ENCODE data around the gene PRRX2. TPM values are rescaled to one million over a fixed set of nuclear protein-coding genes. Genes with fewer than 3 reads are reported as not detected.
"Not testable (repeated sequence)": the region's sequence is repeated elsewhere in the genome, so short reads cannot be mapped to it uniquely, and the experiment has no call there.

Gene PRRX2
- total and polyA plus RNA-seq, 4 donors: 0.52 to 14.8 (median 3.2) TPM

DNA sequence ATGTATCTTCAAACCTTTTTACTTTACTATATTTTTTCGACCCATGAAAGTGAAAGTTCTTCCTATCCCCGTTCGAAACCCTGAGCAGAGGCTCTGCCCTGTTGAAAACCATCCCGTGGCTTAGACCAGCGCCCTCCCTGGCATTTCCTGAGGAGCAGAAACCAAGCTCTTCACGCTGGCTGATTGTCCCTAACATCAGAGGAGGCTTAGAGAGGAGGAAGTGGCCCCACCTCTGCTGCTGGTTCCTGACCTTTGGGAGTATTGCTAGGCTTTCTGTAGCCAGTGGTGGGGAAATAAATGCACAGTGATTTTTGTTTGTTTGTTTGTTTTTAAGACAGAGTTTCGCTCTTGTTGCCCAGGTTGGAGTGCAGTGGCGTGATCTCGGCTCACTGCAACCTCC, 91.6 kb downstream of the PRRX2 start:
- no peaks in the 10 kb centered on the region for H3K9me3 ChIP-seq (ENCODE audit: control insufficient read depth, insufficient read depth, low read length)
- peaks cover 8% of the 10 kb centered on the region for H3K27me3 ChIP-seq (ENCODE audit: control insufficient read depth, insufficient read depth, low read length)
- no peak overlapping the region for H3K4me3 ChIP-seq (ENCODE audit: low read depth, low read length)
- no peaks in the 10 kb centered on the region for H3K36me3 ChIP-seq (ENCODE audit: control insufficient read depth, insufficient read depth, low read length)
- DNase-seq (ENCODE audit: low read depth in 4 of 6, low spot score in 6 of 6): no peak
- peaks cover 13% of the 10 kb centered on the region for H3K4me1 ChIP-seq (ENCODE audit: control insufficient read depth, insufficient read depth, low read length)
- H3K27ac ChIP-seq (ENCODE audit: low read depth, low read length): no peak overlapping the region
- WGBS (ENCODE audit: insufficient coverage): 83% methylated on average over 7 of the region's 9 CpGs

DNA sequence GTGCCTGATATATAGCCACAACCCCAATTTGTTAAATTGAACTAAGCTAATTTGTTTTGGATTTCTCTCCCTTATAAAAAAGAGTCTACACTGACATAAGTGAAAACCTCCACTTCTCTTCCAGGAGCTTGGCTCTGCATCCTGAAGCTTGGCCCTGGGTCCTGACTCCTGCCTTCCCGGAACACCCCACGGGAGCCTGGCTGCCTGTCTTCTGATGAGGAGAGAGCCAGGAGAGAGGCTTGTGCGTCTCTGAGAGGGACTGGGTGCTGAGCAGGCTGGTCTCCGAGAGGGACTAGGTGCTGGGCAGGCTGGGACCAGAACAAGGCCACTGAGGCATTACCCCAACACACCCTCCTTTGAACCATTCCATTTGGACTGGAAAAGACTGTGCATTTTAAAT, 93.9 kb downstream of the PRRX2 start:
- 75% methylated on average over 2 of the region's 4 CpGs for WGBS (ENCODE audit: insufficient coverage)
- H3K4me1 ChIP-seq (ENCODE audit: control insufficient read depth, insufficient read depth, low read length): no peaks in the 10 kb centered on the region

DNA sequence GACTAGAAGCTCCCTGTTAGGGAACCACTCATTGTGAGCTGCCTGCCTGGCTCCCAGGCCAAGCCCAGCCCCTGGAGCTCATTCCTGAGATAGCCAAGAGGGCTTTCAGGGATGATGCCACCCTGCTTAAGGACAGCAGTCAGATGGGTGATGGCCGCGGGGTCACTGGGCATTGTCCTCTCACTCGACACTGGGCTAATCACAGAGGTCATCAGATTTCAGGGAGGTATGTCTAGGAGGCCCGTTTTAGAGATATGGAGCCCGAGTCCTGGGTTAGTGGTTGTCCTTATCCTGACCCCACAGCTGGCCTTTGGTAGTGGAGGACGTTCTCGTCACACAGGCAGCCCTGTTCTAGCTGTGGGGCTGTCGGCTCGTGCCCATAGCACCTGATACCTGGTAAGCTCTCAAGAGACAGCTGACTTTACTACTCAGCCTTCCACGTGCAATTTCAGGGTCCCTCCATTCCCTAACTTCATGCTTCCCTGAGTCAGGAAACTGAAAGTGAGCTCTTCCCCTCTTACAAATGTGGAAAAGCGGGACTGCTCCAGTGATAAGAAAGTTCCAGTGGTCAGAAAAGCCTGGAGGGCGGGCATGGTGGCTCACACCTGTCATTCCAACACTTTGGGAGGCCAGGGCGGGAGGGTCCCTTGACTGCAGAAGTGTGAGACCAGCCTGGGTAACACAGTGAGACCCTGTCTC, 94.5 kb downstream of the PRRX2 start:
- H3K27me3 ChIP-seq (ENCODE audit: control insufficient read depth, insufficient read depth, low read length): no peaks in the 10 kb centered on the region
- WGBS (ENCODE audit: insufficient coverage): 80% methylated on average over 7 of the region's 13 CpGs
- H3K27ac ChIP-seq (ENCODE audit: low read depth, low read length): no peak overlapping the region
- H3K36me3 ChIP-seq (ENCODE audit: control insufficient read depth, insufficient read depth, low read length): no peaks in the 10 kb centered on the region
- no peak overlapping the region for H3K4me3 ChIP-seq (ENCODE audit: low read depth, low read length)
- no peaks in the 10 kb centered on the region for H3K9me3 ChIP-seq (ENCODE audit: control insufficient read depth, insufficient read depth, low read length)
- no peaks in the 10 kb centered on the region for H3K4me1 ChIP-seq (ENCODE audit: control insufficient read depth, insufficient read depth, low read length)
- no peak for DNase-seq (ENCODE audit: low read depth in 4 of 6, low spot score in 6 of 6)

More for the DNA sequence above, 93.9 kb downstream of the PRRX2 start:
- no peak for DNase-seq (ENCODE audit: low read depth in 4 of 6, low spot score in 6 of 6)
- H3K4me3 ChIP-seq (ENCODE audit: low read depth, low read length): no peak overlapping the region
- H3K36me3 ChIP-seq (ENCODE audit: control insufficient read depth, insufficient read depth, low read length): no peaks in the 10 kb centered on the region
- H3K27me3 ChIP-seq (ENCODE audit: control insufficient read depth, insufficient read depth, low read length): no peaks in the 10 kb centered on the region
- H3K27ac ChIP-seq (ENCODE audit: low read depth, low read length): no peak overlapping the region
- H3K9me3 ChIP-seq (ENCODE audit: control insufficient read depth, insufficient read depth, low read length): no peaks in the 10 kb centered on the region

DNA sequence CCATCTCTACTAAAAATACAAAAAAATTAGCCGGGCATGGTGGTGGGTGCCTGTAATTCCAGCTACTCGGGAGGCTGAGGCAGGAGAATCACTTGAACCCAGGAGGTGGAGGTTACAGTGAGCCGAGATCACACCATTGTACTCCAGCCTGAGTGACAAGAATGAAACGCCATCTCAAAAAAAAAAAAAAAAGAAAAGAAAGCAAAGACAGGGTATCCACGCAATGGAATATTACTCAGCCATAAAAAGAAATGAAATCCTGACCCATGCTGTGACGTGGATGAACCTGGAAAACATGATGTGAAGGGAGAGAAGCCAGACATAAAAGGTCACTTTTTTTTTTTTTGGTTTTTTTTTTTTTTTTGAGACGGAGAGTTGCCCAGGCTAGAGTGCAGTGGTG, 95.3 kb downstream of the PRRX2 start:
- H3K36me3 ChIP-seq (ENCODE audit: control insufficient read depth, insufficient read depth, low read length); H3K27ac ChIP-seq (ENCODE audit: low read depth, low read length); H3K4me3 ChIP-seq (ENCODE audit: low read depth, low read length); DNase-seq (ENCODE audit: low read depth in 4 of 6, low spot score in 6 of 6); H3K27me3 ChIP-seq (ENCODE audit: control insufficient read depth, insufficient read depth, low read length); H3K9me3 ChIP-seq (ENCODE audit: control insufficient read depth, insufficient read depth, low read length); H3K4me1 ChIP-seq (ENCODE audit: control insufficient read depth, insufficient read depth, low read length): not testable (repeated sequence)
- 100% methylated on average over 1 of the region's 7 CpGs for WGBS (ENCODE audit: insufficient coverage)

DNA sequence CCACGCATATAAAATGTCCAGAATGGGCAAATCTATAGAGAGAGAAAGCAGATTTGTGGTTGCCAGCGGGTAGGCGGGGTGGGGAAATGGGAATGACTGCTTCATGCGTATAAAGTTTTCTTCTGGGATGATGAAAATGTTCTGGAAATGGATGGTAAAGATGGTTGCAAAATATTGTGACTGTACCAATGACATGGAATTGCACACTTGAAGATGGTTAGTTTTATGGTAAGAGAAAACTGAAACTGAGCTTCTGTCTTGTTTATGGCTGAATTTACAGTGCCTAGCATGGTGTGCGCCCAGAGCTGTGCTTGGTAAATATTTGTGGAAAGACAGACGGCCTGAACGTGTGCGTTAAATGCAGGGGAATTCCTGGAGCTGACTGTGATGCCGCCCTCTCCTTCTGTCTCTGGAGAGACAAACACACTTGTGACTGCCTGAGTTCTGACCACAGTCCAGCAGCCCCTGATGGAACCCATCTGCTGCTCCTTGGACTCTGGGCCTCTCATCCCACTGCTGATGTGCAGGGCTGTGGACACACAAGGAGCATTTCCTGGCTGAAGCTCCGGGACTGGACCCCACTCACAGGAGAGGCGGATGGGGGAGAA, 96.0 kb downstream of the PRRX2 start:
- WGBS (ENCODE audit: insufficient coverage): 83% methylated on average over 9 of the region's 11 CpGs
- H3K27ac ChIP-seq (ENCODE audit: low read depth, low read length): peak overlapping the region; percentile 19

DNA sequence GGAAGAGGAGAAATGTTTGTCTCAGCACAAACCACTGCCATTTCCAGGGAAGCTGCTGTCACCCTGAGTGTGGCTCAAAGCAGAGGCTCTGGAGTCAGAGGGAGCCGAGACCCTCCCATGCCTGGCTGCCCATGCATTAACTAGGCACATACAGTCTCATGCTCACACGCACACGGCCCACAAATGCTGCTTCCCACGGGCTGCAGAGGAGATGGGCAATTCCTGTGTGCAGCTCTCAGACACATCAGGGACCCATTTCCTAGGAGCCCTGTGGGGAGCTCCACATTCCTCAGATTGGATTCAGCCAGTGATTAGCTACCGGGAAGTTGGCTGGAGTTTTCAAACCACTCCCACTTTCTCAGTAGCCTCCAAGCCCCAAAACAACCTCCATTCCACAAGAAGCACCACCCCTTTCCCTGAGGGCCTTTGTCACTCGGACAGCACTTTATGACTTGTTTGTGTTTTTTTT, 96.5 kb downstream of the PRRX2 start:
- Histone ChIP-seq H3K9me3 (ENCODE audit: control insufficient read depth, insufficient read depth, low read length) (no peaks in the 10 kb centered on the region), H3K4me3 (ENCODE audit: low read depth, low read length) (no peak overlapping the region), H3K27me3 (ENCODE audit: control insufficient read depth, insufficient read depth, low read length) (no peaks in the 10 kb centered on the region), H3K27ac (ENCODE audit: low read depth, low read length) (peak overlapping the region; percentile 19), H3K4me1 (ENCODE audit: control insufficient read depth, insufficient read depth, low read length) (no peaks in the 10 kb centered on the region), H3K36me3 (ENCODE audit: control insufficient read depth, insufficient read depth, low read length) (no peaks in the 10 kb centered on the region)
- 51% methylated on average over 5 of the region's 6 CpGs for WGBS (ENCODE audit: insufficient coverage)
- DNase-seq (ENCODE audit: low read depth in 4 of 6, low spot score in 6 of 6): peak in 2 of 6 donors; percentile 17 to 21

More for the DNA sequence above, 96.0 kb downstream of the PRRX2 start:
- Histone ChIP-seq H3K9me3 (ENCODE audit: control insufficient read depth, insufficient read depth, low read length) (no peaks in the 10 kb centered on the region), H3K4me3 (ENCODE audit: low read depth, low read length) (no peak overlapping the region), H3K36me3 (ENCODE audit: control insufficient read depth, insufficient read depth, low read length) (no peaks in the 10 kb centered on the region), H3K4me1 (ENCODE audit: control insufficient read depth, insufficient read depth, low read length) (no peaks in the 10 kb centered on the region), H3K27me3 (ENCODE audit: control insufficient read depth, insufficient read depth, low read length) (no peaks in the 10 kb centered on the region)
- DNase-seq (ENCODE audit: low read depth in 4 of 6, low spot score in 6 of 6): no peak

DNA sequence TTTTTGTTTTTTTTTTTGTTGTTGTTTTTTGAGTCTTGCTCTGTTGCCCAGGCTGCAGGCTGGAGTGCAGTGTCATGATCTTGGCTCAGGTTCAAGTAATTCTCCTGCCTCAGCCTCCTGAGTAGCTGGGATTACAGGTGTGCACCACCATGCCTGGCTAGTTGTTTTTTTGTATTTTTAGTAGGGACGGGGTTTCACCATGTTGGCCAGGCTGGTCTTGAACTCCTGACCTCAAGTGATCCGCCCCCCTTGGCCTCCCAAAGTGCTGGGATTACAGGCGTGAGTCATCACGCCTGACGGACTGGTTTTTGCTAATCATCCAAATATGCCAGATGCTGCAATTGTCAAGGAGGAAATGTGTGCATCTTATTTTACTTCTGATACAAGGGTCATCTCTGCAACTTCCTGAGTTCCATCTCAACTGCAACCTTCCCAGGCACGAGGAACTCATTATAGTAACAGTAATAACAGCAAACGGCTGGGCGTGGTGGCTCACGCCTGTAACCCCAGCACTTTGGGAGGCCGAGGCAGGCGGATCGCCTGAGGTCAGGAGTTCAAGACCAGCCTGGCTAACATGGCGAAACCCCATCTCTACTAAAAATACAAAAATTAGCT, 97.0 kb downstream of the PRRX2 start:
- H3K27me3 ChIP-seq (ENCODE audit: control insufficient read depth, insufficient read depth, low read length); H3K4me1 ChIP-seq (ENCODE audit: control insufficient read depth, insufficient read depth, low read length); DNase-seq (ENCODE audit: low read depth in 4 of 6, low spot score in 6 of 6); H3K36me3 ChIP-seq (ENCODE audit: control insufficient read depth, insufficient read depth, low read length); H3K27ac ChIP-seq (ENCODE audit: low read depth, low read length); H3K4me3 ChIP-seq (ENCODE audit: low read depth, low read length); H3K9me3 ChIP-seq (ENCODE audit: control insufficient read depth, insufficient read depth, low read length): not testable (repeated sequence)
- WGBS (ENCODE audit: insufficient coverage): 91% methylated on average over 7 of the region's 13 CpGs

DNA sequence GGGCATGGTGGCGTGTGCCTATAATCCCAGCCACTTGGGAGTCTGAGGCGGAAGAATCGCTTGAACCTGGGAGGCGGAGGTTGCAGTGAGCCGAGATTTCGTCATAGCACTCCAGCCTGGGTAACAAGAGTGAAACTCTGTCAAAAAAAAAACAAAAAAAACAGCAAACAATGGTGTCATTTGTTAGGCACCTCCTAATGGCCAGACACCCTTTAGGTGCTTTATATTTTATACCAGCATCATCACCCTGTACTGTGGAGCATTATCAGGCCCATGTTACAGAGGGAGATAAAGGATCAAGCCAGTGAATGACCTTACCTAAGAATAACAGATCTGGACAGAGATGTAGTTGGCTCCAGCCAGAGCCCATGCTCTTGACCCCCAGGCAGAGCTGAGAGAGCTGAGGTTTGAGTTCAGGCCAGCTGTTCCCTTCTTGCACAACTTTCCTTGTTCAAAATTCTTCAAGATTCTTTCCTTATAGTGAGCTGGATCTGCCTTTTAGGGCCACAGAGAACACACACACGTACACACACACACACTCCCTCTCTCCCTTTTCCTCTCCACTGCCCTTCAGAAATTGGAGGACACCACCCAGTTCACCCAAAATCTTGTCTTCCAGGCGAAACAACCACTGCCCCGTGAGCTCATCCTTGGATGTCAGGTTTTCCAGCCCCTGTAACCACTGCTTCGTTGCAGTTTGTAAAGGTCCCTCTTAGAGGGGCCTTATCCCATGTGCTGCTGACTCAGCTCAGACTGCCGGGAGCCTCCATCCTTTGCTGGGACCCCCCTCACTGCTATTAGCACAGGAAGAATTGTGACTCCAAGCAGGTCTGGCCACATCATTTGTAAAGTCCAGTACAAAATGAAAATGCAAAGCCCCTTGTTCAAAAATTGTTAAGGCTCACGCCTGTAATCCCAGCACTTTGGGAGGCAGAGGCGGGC, 97.8 kb downstream of the PRRX2 start:
- Histone ChIP-seq H3K27ac (ENCODE audit: low read depth, low read length) (no peak overlapping the region), H3K27me3 (ENCODE audit: control insufficient read depth, insufficient read depth, low read length) (no peaks in the 10 kb centered on the region), H3K9me3 (ENCODE audit: control insufficient read depth, insufficient read depth, low read length) (no peaks in the 10 kb centered on the region), H3K36me3 (ENCODE audit: control insufficient read depth, insufficient read depth, low read length) (no peaks in the 10 kb centered on the region), H3K4me1 (ENCODE audit: control insufficient read depth, insufficient read depth, low read length) (no peaks in the 10 kb centered on the region), H3K4me3 (ENCODE audit: low read depth, low read length) (no peak overlapping the region)
- DNase-seq (ENCODE audit: low read depth in 4 of 6, low spot score in 6 of 6): no peak
- WGBS (ENCODE audit: insufficient coverage): 78% methylated on average over 12 of the region's 13 CpGs

DNA sequence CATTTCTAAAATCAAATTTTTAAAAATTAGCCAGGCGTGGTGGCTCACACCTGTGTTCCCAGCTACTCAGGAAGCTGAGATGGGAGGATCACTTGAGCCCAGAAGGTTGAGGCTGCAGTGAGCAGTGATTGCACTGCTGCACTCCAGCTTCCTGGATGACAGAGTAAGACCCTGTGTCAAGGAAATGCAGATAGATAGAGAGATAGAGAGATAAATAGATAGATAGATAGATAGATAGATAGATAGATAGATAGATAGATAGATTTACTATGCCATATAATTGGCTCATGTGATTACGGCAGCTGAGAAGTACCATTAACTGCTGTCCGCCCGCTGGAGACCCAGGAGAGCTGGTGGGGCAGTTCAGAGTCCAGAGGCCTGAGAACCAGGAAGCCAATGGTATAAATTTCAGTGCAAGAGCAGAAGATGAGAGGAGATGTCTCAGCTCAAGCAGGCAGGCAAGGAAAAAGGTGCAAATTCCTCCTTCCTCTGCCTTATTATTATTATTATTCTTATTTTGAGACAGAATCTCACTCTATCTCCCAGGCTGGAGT, 100.4 kb downstream of the PRRX2 start:
- no peaks in the 10 kb centered on the region for H3K27me3 ChIP-seq (ENCODE audit: control insufficient read depth, insufficient read depth, low read length)
- no peak for DNase-seq (ENCODE audit: low read depth in 4 of 6, low spot score in 6 of 6)
- no peak overlapping the region for H3K27ac ChIP-seq (ENCODE audit: low read depth, low read length)
- no peak overlapping the region for H3K4me3 ChIP-seq (ENCODE audit: low read depth, low read length)
- WGBS (ENCODE audit: insufficient coverage): 100% methylated on average over 1 of the region's 4 CpGs
- no peaks in the 10 kb centered on the region for H3K9me3 ChIP-seq (ENCODE audit: control insufficient read depth, insufficient read depth, low read length)
- H3K4me1 ChIP-seq (ENCODE audit: control insufficient read depth, insufficient read depth, low read length): no peaks in the 10 kb centered on the region
- H3K36me3 ChIP-seq (ENCODE audit: control insufficient read depth, insufficient read depth, low read length): no peaks in the 10 kb centered on the region
